H9 (cell line): Measurements from ENCODE around the gene PTPN22. TPM values are rescaled to one million over a fixed set of nuclear protein-coding genes. Genes with fewer than 3 reads are reported as not detected.

ENCODE experiments used
- DNase-seq: peaks from one replicate; pipeline ENCODE4 v3.0.0-alpha.2; 2017
- H2AFZ ChIP-seq: one replicate; pipeline ENCODE4 v1.6.1; 2013; ENCODE audit warnings: mild to moderate bottlenecking, low read length, control low read depth, moderate library complexity
- H2AK5ac ChIP-seq: 2 replicates; pipeline ENCODE4 v1.6.1; 2013; ENCODE audit warnings: low read length, control low read depth, mixed read lengths; ENCODE audit not compliant: insufficient read length
- H2BK120ac ChIP-seq: one replicate; pipeline ENCODE4 v1.6.1; 2013; ENCODE audit warnings: low read depth, mild to moderate bottlenecking, low read length, control low read depth, inconsistent platforms; ENCODE audit not compliant: poor library complexity, severe bottlenecking
- H2BK12ac ChIP-seq: 2 replicates; pipeline ENCODE4 v1.6.1; 2013; ENCODE audit warnings: low read length, control low read depth, mixed read lengths, low read depth; ENCODE audit not compliant: insufficient read length
- H2BK15ac ChIP-seq: 2 replicates; pipeline ENCODE4 v1.6.1; 2013; ENCODE audit warnings: low read depth, low read length, control low read depth
- H2BK20ac ChIP-seq: one replicate; pipeline ENCODE4 v1.6.1; 2013; ENCODE audit warnings: low read depth, mild to moderate bottlenecking, low read length, control low read depth, inconsistent platforms; ENCODE audit not compliant: poor library complexity, severe bottlenecking
- H2BK5ac ChIP-seq: 2 replicates; pipeline ENCODE4 v1.6.1; 2013; ENCODE audit warnings: low read length, control low read depth, mixed read lengths; ENCODE audit not compliant: insufficient read length
- H3K14ac ChIP-seq: 2 replicates; pipeline ENCODE4 v1.6.1; 2013; ENCODE audit warnings: low read length, control low read depth; ENCODE audit not compliant: insufficient read depth
- H3K18ac ChIP-seq: 2 replicates; pipeline ENCODE4 v1.6.1; 2013; ENCODE audit warnings: low read depth, mild to moderate bottlenecking, mixed read lengths, low read length, control low read depth; ENCODE audit not compliant: insufficient read length
- H3K23ac ChIP-seq: 2 replicates; pipeline ENCODE4 v1.6.1; 2013; ENCODE audit warnings: low read length, control low read depth, mixed read lengths, low read depth; ENCODE audit not compliant: insufficient read length
- H3K23me2 ChIP-seq: 2 replicates; pipeline ENCODE4 v1.6.1; 2013; ENCODE audit warnings: low read depth, mild to moderate bottlenecking, mixed read lengths, low read length, control low read depth; ENCODE audit not compliant: insufficient read length, poor library complexity, severe bottlenecking
- H3K27ac ChIP-seq: 2 replicates; pipeline ENCODE4 v1.5.1; 2013; ENCODE audit warnings: low read length, control low read depth, mixed read lengths, low read depth; ENCODE audit not compliant: insufficient read length
- H3K27me3 ChIP-seq: 2 replicates; pipeline ENCODE4 v1.6.1; 2013; ENCODE audit warnings: low read length, control low read depth, inconsistent platforms; ENCODE audit not compliant: insufficient read depth
- H3K4ac ChIP-seq: 2 replicates; pipeline ENCODE4 v1.6.1; 2013; ENCODE audit warnings: low read depth, mild to moderate bottlenecking, control low read depth, inconsistent platforms, low read length, moderate library complexity
- H3K4me1 ChIP-seq: 2 replicates; pipeline ENCODE4 v1.6.1; 2013; ENCODE audit warnings: low read length, control low read depth, inconsistent platforms; ENCODE audit not compliant: insufficient read depth
- H3K4me2 ChIP-seq: 2 replicates; pipeline ENCODE4 v1.6.1; 2013; ENCODE audit warnings: low read length, control low read depth, mixed read lengths; ENCODE audit not compliant: insufficient read length, insufficient read depth
- H3K56ac ChIP-seq: 2 replicates; pipeline ENCODE4 v1.6.1; 2013; ENCODE audit warnings: low read depth, mild to moderate bottlenecking, mixed read lengths, low read length, control low read depth; ENCODE audit not compliant: insufficient read length
- H3K79me1 ChIP-seq: 2 replicates; pipeline ENCODE4 v1.6.1; 2013; ENCODE audit warnings: low read depth, mild to moderate bottlenecking, moderate library complexity, low read length, control low read depth, inconsistent platforms; ENCODE audit not compliant: insufficient read depth, poor library complexity, severe bottlenecking
- H3K79me2 ChIP-seq: 2 replicates; pipeline ENCODE4 v1.6.1; 2013; ENCODE audit warnings: low read length, control low read depth, inconsistent platforms; ENCODE audit not compliant: insufficient read depth
- H3K9ac ChIP-seq: 2 replicates; pipeline ENCODE4 v1.6.1; 2013; ENCODE audit warnings: low read length, control low read depth, mixed read lengths; ENCODE audit not compliant: insufficient read length; ENCODE audit errors: extremely low read depth
- H3K9me3 ChIP-seq: one replicate; pipeline ENCODE4 v1.6.1; 2013; ENCODE audit warnings: low read depth, low read length, inconsistent platforms; ENCODE audit not compliant: control insufficient read depth
- H3T11ph ChIP-seq: one replicate; pipeline ENCODE4 v1.6.1; 2013; ENCODE audit warnings: mild to moderate bottlenecking, low read length, control low read depth, inconsistent platforms
- H4K20me1 ChIP-seq: one replicate; pipeline ENCODE4 v1.6.1; 2013; ENCODE audit not compliant: control insufficient read depth, insufficient read length, insufficient read depth
- H4K5ac ChIP-seq: 2 replicates; pipeline ENCODE4 v1.6.1; 2013; ENCODE audit warnings: low read depth, mild to moderate bottlenecking, mixed read lengths, low read length, control low read depth; ENCODE audit not compliant: insufficient read length
- H4K8ac ChIP-seq: replicated peaks from 2 replicates; pipeline ENCODE4 v1.6.1; 2013; ENCODE audit warnings: low read length, control low read depth, mixed read lengths, low read depth; ENCODE audit not compliant: insufficient read length
- H4K91ac ChIP-seq: 2 replicates; pipeline ENCODE4 v1.6.1; 2013; ENCODE audit warnings: low read depth, mild to moderate bottlenecking, moderate library complexity, mixed read lengths, low read length, control low read depth; ENCODE audit not compliant: insufficient read length
- H3K27ac Mint-ChIP-seq, 3 experiments: 2 replicates in 2 of 3; 3 replicates in 1 of 3; pipeline ENCODE4 v1.8.0; 2020 to 2021; ENCODE audit warnings: mixed read lengths in 3 of 3, mild to moderate bottlenecking in 1 of 3, moderate library complexity in 1 of 3
- H3K27me3 Mint-ChIP-seq: 2 replicates; pipeline ENCODE4 v1.8.0; 2021; ENCODE audit warnings: low read depth, mild to moderate bottlenecking, moderate library complexity, mixed read lengths
- H3K36me3 Mint-ChIP-seq, 3 experiments: 2 replicates in 2 of 3; 3 replicates in 1 of 3; pipeline ENCODE4 v1.8.0; 2020 to 2021; ENCODE audit warnings: low read depth in 3 of 3, mixed read lengths in 3 of 3; ENCODE audit not compliant: insufficient read depth in 1 of 3
- H3K4me1 Mint-ChIP-seq, 2 experiments: 2 replicates each; pipeline ENCODE4 v1.8.0; 2020; ENCODE audit warnings: mixed read lengths in 2 of 2
- H3K4me3 Mint-ChIP-seq, 2 experiments: 2 replicates in 1 of 2; 3 replicates in 1 of 2; pipeline ENCODE4 v1.8.0; 2020 to 2021; ENCODE audit warnings: mild to moderate bottlenecking in 2 of 2, mixed read lengths in 2 of 2, moderate library complexity in 1 of 2
- H3K9me3 Mint-ChIP-seq, 2 experiments: 2 replicates in 1 of 2; 3 replicates in 1 of 2; pipeline ENCODE4 v1.8.0; 2020; ENCODE audit warnings: mild to moderate bottlenecking in 2 of 2, mixed read lengths in 2 of 2, moderate library complexity in 1 of 2
- CTCF ChIP-seq: fragments of 200-600 bp; sonication (generic); conservative IDR thresholded peaks from 3 replicates; pipeline ENCODE4 v1.8.0; 2021; ENCODE audit warnings: antibody characterized with exemption, mild to moderate bottlenecking
- WGBS: extraction: QIAGEN DNeasy Blood & Tissue Kit; methylation state at CpG from one replicate; pipeline ENCODE4 v1.1.7; 2013; ENCODE audit warnings: missing lambda C conversion rate, low lambda C conversion rate, mixed read lengths; ENCODE audit not compliant: insufficient read length; ENCODE audit errors: extremely low coverage; 5-methylcytosine and 5-hydroxymethylcytosine counted together
- total RNA-seq: library from RNA; stranded (reverse); gene quantifications from 2 replicates; pipeline ENCODE4 v1.2.1, GENCODE V29; 2021

The PTPN22 gene
- total RNA-seq, 1 experiment from 2014 or later = not detected

GRCh38 chr1:113881661-113882060 lies 10.1 kb upstream of the PTPN22 start:
- no peaks in the 10 kb centered on the region for H3K9me3 Mint-ChIP-seq
- no CpG with 5 or more reads among the region's 2 CpGs for WGBS
- TF ChIP-seq CTCF = no peak

More at GRCh38 chr1:113881661-113882060, 10.1 kb upstream of the PTPN22 start:
- Histone ChIP-seq H3K23ac (no peak overlapping the region), H2AFZ (no peak overlapping the region), H3K27ac (no peak overlapping the region), H2BK120ac (no peak overlapping the region), H3K79me1 (no peaks in the 10 kb centered on the region), H4K91ac (no peak overlapping the region), H3K23me2 (no peaks in the 10 kb centered on the region), H3T11ph (no peak overlapping the region), H2BK5ac (no peak overlapping the region), H4K5ac (no peak overlapping the region), H3K9ac (no peak overlapping the region), H3K4me1 (no peaks in the 10 kb centered on the region), H2BK12ac (no peak overlapping the region), H4K20me1 (no peaks in the 10 kb centered on the region), H3K27me3 (no peaks in the 10 kb centered on the region), H2BK15ac (no peak overlapping the region), H3K9me3 (no peaks in the 10 kb centered on the region), H2AK5ac (no peak overlapping the region), H3K4me2 (no peak overlapping the region), H3K18ac (no peak overlapping the region), H3K79me2 (no peaks in the 10 kb centered on the region), H3K4ac (no peak overlapping the region), H3K14ac (no peak overlapping the region), H4K8ac (no peak overlapping the region), H3K56ac (no peak overlapping the region), H2BK20ac (no peak overlapping the region)
- H3K27ac Mint-ChIP-seq = no peak overlapping the region
- H3K27me3 Mint-ChIP-seq = no peaks in the 10 kb centered on the region
- no peak for DNase-seq
- no peaks in the 10 kb centered on the region for H3K36me3 Mint-ChIP-seq
- peaks cover 9 to 17% of the 10 kb centered on the region in 2 experiments for H3K4me1 Mint-ChIP-seq
- H3K4me3 Mint-ChIP-seq = no peak overlapping the region
